SU-DHL-6 (cell line): Measurements from ENCODE around the gene SUMO2.

Experiments
- CTCF ChIP-seq: fragments of 200-600 bp; sonication (generic); IDR thresholded peaks from one replicate; pipeline ENCODE4 v1.5.1; 2017; ENCODE audit warnings: antibody characterized with exemption, mild to moderate bottlenecking, low read length, moderate library complexity; ENCODE audit not compliant: insufficient read depth, poor library complexity, severe bottlenecking
- EZH2phosphoT487 ChIP-seq: fragments of 200-600 bp; sonication (generic), shearing (Covaris generic); conservative IDR thresholded peaks from 2 replicates; pipeline ENCODE4 v1.6.1; 2018; ENCODE audit warnings: mild to moderate bottlenecking, antibody characterized with exemption, low read length, moderate library complexity, mixed read lengths

GRCh38 chr17:75155191-75155601 lies 27.6 kb downstream of the SUMO2 start:
- TF ChIP-seq CTCF (no peak), EZH2phosphoT487 (no peak)
